ENCODE measurements around the gene STAG3.

GRCh38 chr7:100175296-100175935 lies 2.3 kb upstream of the STAG3 start:
- TF ChIP-seq POLR2A (IDR thresholded peaks at IDR 0.05; ENCODE audit: low read depth, low read length) (no peak), EZH2 (IDR thresholded peaks at IDR 0.05; ENCODE audit: borderline replicate concordance, low read depth, low read length, severe bottlenecking) (no peak), MYC (IDR thresholded peaks at IDR 0.05; ENCODE audit: low read depth, low read length) (no peak), MAX (IDR thresholded peaks at IDR 0.05; ENCODE audit: insufficient read depth, insufficient read length) (no peak)
- TF ChIP-seq, protein P1, sequence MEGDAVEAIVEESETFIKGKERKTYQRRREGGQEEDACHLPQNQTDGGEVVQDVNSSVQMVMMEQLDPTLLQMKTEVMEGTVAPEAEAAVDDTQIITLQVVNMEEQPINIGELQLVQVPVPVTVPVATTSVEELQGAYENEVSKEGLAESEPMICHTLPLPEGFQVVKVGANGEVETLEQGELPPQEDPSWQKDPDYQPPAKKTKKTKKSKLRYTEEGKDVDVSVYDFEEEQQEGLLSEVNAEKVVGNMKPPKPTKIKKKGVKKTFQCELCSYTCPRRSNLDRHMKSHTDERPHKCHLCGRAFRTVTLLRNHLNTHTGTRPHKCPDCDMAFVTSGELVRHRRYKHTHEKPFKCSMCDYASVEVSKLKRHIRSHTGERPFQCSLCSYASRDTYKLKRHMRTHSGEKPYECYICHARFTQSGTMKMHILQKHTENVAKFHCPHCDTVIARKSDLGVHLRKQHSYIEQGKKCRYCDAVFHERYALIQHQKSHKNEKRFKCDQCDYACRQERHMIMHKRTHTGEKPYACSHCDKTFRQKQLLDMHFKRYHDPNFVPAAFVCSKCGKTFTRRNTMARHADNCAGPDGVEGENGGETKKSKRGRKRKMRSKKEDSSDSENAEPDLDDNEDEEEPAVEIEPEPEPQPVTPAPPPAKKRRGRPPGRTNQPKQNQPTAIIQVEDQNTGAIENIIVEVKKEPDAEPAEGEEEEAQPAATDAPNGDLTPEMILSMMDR (IDR thresholded peaks at IDR 0.05; ENCODE audit: extremely low read depth in 1 of 2, insufficient read depth in 1 of 2, low read depth in 1 of 2, low read length in 2 of 2): no peak

Data from endothelial cell of umbilical vein (primary cell).